Measurements from ENCODE around the gene BARD1. TPM values are rescaled to one million over a fixed set of nuclear protein-coding genes. Genes with fewer than 3 reads are reported as not detected.

The BARD1 gene
- total and polyA plus RNA-seq, 2 of the 8 experiments (the other 6 are each of a cell fraction or from before 2014, with no cell fraction given) = 11.1 to 29.8 TPM

- TF ChIP-seq CHD7 (IDR thresholded peaks at IDR 0.05; ENCODE audit: insufficient replicate concordance, low read length) (no peak), SRF (IDR thresholded peaks at IDR 0.05; ENCODE audit: low read depth, low read length) (no peak), CREB1 (IDR thresholded peaks at IDR 0.05) (no peak), POLR2A (IDR thresholded peaks at IDR 0.05; ENCODE audit: control extremely low read depth in 1 of 2, low read depth in 2 of 2, low read length in 2 of 2) (no peak), PHF8 (conservative IDR thresholded peaks at IDR 0.05; ENCODE audit: low read depth, low read length) (no peak), RBBP5 (IDR thresholded peaks at IDR 0.05; ENCODE audit: borderline replicate concordance, low read depth, low read length) (no peak), NRF1 (IDR thresholded peaks at IDR 0.05; ENCODE audit: low read depth, low read length) (no peak), FOSL1 (IDR thresholded peaks at IDR 0.05; ENCODE audit: insufficient read depth, low read depth, low read length) (no peak)
These were observed 98.8 kb downstream of the BARD1 start (continued) for GRCh38 chr2:214710729-214711128.
